ENCODE results near the gene DNAJC13.

DNA sequence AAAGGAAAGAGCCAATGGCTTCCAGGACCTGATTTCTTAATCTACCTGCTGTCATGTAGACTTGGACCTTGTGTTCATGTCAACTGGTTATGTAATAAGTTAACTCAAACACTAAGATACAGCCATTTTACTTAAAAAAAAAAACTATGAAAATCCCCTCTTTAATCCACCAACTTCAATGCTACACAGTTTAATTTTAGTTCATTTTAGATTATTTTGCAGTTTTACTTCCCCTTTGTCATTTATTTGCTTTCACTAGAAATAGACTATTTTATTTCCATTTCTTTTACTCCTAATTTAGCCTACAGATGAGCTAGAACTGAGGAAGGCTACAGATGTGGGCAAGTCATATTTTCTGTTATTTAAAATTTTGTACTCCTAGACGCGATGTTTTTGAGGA, 10.7 kb upstream of the DNAJC13 start:
- TF ChIP-seq FOXM1 (IDR thresholded peaks at IDR 0.05; ENCODE audit: borderline replicate concordance, low read depth), result no peak
- no peak for TF ChIP-seq EGR1 (IDR thresholded peaks at IDR 0.05)
- TF ChIP-seq TAF1 (IDR thresholded peaks at IDR 0.05; ENCODE audit: low read depth), result no peak
- no peak for TF ChIP-seq REST (IDR thresholded peaks at IDR 0.05; ENCODE audit: low read depth)
- no peak for TF ChIP-seq CREB1 (IDR thresholded peaks at IDR 0.05; ENCODE audit: low read depth)
- TF ChIP-seq RAD21 (IDR thresholded peaks at IDR 0.05; ENCODE audit: low read depth), result no peak
- TF ChIP-seq CEBPB (IDR thresholded peaks at IDR 0.05), result no peak
- TF ChIP-seq MAX (IDR thresholded peaks at IDR 0.05), result no peak
- TF ChIP-seq EP300 (IDR thresholded peaks at IDR 0.05; ENCODE audit: borderline replicate concordance), result no peak
- no peak for TF ChIP-seq YY1 (IDR thresholded peaks at IDR 0.05; ENCODE audit: low read depth)
- TF ChIP-seq TEAD4 (IDR thresholded peaks at IDR 0.05), result no peak
